Measurements from ENCODE around the gene SOX6.

SOX6 gene

GRCh38 chr11:16402654-16403447 lies 46.5 kb upstream of the SOX6 start:
- no peaks in the 10 kb centered on the region for H3K4me1 ChIP-seq
- H2AFZ ChIP-seq = no peak overlapping the region
- H3K36me3 ChIP-seq (ENCODE audit: control insufficient read depth, insufficient read depth, low read length) = no peaks in the 10 kb centered on the region
- H3K4me2 ChIP-seq (ENCODE audit: low read length) = no peak overlapping the region
- H3K9ac ChIP-seq = no peak overlapping the region
- H3K79me2 ChIP-seq = no peaks in the 10 kb centered on the region
- H3K27ac ChIP-seq = no peak overlapping the region
- TF ChIP-seq CTCF (IDR thresholded peaks at IDR 0.05) = no peak
- H3K9me3 ChIP-seq (ENCODE audit: control insufficient read depth, low read length) = no peaks in the 10 kb centered on the region
- H3K4me3 ChIP-seq (ENCODE audit: low read depth, low read length) = no peak overlapping the region
- H3K27me3 ChIP-seq (ENCODE audit: control insufficient read depth, insufficient read depth, low read length) = no peaks in the 10 kb centered on the region

GRCh38 chr11:16397390-16397789 lies 41.0 kb upstream of the SOX6 start:
- no peak overlapping the region for H3K9ac ChIP-seq
- no peaks in the 10 kb centered on the region for H3K79me2 ChIP-seq

GRCh38 chr11:16395601-16396000 lies 39.3 kb upstream of the SOX6 start:
- Histone ChIP-seq H3K27ac (no peak overlapping the region), H3K79me2 (no peaks in the 10 kb centered on the region), H3K4me3 (ENCODE audit: low read depth, low read length) (no peak overlapping the region), H3K4me2 (ENCODE audit: low read length) (no peak overlapping the region), H3K27me3 (ENCODE audit: control insufficient read depth, insufficient read depth, low read length) (no peaks in the 10 kb centered on the region), H3K9me3 (ENCODE audit: control insufficient read depth, low read length) (no peaks in the 10 kb centered on the region), H3K9ac (no peak overlapping the region), H2AFZ (no peak overlapping the region), H3K36me3 (ENCODE audit: control insufficient read depth, insufficient read depth, low read length) (no peaks in the 10 kb centered on the region), H3K4me1 (no peaks in the 10 kb centered on the region)
- TF ChIP-seq CTCF (IDR thresholded peaks at IDR 0.05) = no peak

More at GRCh38 chr11:16397390-16397789, 41.0 kb upstream of the SOX6 start:
- H3K4me2 ChIP-seq (ENCODE audit: low read length) = no peak overlapping the region
- H3K27ac ChIP-seq = no peak overlapping the region
- H2AFZ ChIP-seq = no peak overlapping the region
- no peaks in the 10 kb centered on the region for H3K27me3 ChIP-seq (ENCODE audit: control insufficient read depth, insufficient read depth, low read length)
- TF ChIP-seq CTCF (IDR thresholded peaks at IDR 0.05) = no peak
- no peaks in the 10 kb centered on the region for H3K4me1 ChIP-seq
- no peak overlapping the region for H3K4me3 ChIP-seq (ENCODE audit: low read depth, low read length)
- no peaks in the 10 kb centered on the region for H3K36me3 ChIP-seq (ENCODE audit: control insufficient read depth, insufficient read depth, low read length)
- no peaks in the 10 kb centered on the region for H3K9me3 ChIP-seq (ENCODE audit: control insufficient read depth, low read length)

GRCh38 chr11:16394947-16395346 lies 38.6 kb upstream of the SOX6 start:
- no peak overlapping the region for H3K9ac ChIP-seq
- no peaks in the 10 kb centered on the region for H3K36me3 ChIP-seq (ENCODE audit: control insufficient read depth, insufficient read depth, low read length)
- no peak overlapping the region for H3K4me3 ChIP-seq (ENCODE audit: low read depth, low read length)
- no peak overlapping the region for H3K27ac ChIP-seq
- H3K4me2 ChIP-seq (ENCODE audit: low read length) = no peak overlapping the region
- TF ChIP-seq CTCF (IDR thresholded peaks at IDR 0.05) = no peak
- H3K4me1 ChIP-seq = no peaks in the 10 kb centered on the region
- H3K79me2 ChIP-seq = no peaks in the 10 kb centered on the region
- no peak overlapping the region for H2AFZ ChIP-seq
- no peaks in the 10 kb centered on the region for H3K9me3 ChIP-seq (ENCODE audit: control insufficient read depth, low read length)
- no peaks in the 10 kb centered on the region for H3K27me3 ChIP-seq (ENCODE audit: control insufficient read depth, insufficient read depth, low read length)

- no peak overlapping the region for H3K4me2 ChIP-seq (ENCODE audit: low read length)
- TF ChIP-seq CTCF (IDR thresholded peaks at IDR 0.05) = no peak
- no peak overlapping the region for H3K27ac ChIP-seq
- no peaks in the 10 kb centered on the region for H3K36me3 ChIP-seq (ENCODE audit: control insufficient read depth, insufficient read depth, low read length)
- H3K9ac ChIP-seq = no peak overlapping the region
- no peak overlapping the region for H3K4me3 ChIP-seq (ENCODE audit: low read depth, low read length)
- H3K4me1 ChIP-seq = no peaks in the 10 kb centered on the region
- no peaks in the 10 kb centered on the region for H3K27me3 ChIP-seq (ENCODE audit: control insufficient read depth, insufficient read depth, low read length)
- H3K79me2 ChIP-seq = no peaks in the 10 kb centered on the region
- no peaks in the 10 kb centered on the region for H3K9me3 ChIP-seq (ENCODE audit: control insufficient read depth, low read length)
- no peak overlapping the region for H2AFZ ChIP-seq
Observed at GRCh38 chr11:16393340-16393739, 37.0 kb upstream of the SOX6 start.

All from parathyroid adenoma (tissue), 2 donors.